Measurements from ENCODE around the gene SPATA6. TPM values are rescaled to one million over a fixed set of nuclear protein-coding genes. Genes with fewer than 3 reads are reported as not detected.

Gene SPATA6
- total and polyA plus RNA-seq, 2 experiments from 2014 or later: 3.4 to 4.5 TPM

DNA sequence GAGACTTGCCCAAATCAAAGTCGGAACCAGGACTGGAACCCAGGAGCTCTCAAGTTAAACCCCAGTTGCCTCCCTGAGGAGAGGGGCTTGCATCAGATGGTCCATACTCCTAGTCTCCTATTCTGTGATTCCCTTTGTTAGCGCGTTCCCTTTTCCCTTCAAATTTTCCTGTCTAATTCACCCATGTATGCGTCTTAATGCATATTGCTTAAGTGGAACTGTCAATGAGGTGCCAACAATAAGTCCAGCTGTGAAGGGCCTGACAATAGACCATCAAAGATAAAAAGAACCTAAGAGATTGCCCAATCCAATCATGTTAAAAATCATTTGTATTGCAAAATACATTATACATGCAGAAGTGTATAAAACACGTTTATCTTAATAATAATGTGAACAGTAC lies 634 bp upstream of the SPATA6 start:
- 79% methylated on average over 5 of the region's 5 CpGs for WGBS (ENCODE audit: low lambda C conversion rate, missing lambda C conversion rate)
- TF ChIP-seq EZH2 (IDR thresholded peaks at IDR 0.05; ENCODE audit: borderline replicate concordance) (no peak), EZH2phosphoT487 (IDR thresholded peaks at IDR 0.05; ENCODE audit: low read depth, severe bottlenecking, unreplicated experiment) (no peak), CTCF (IDR thresholded peaks at IDR 0.05; ENCODE audit: poor library complexity) (no peak)
- Histone ChIP-seq H3K36me3 (replicated peaks; ENCODE audit: insufficient read depth, low read depth) (no peaks in the 10 kb centered on the region), H4K20me1 (ENCODE audit: insufficient read depth, poor library complexity, severe bottlenecking) (no peaks in the 10 kb centered on the region), H3K4me3 (peak overlapping the region; percentile 34), H3K9me2 (replicated peaks; ENCODE audit: insufficient read depth) (no peaks in the 10 kb centered on the region), H3K79me2 (no peaks in the 10 kb centered on the region), H3K27ac (peak overlapping the region; percentile 81), H3K9me3 (ENCODE audit: low read depth) (no peaks in the 10 kb centered on the region), H2AFZ (peak overlapping the region; percentile 87), H3K4me2 (peak overlapping the region; percentile 71), H3K4me1 (ENCODE audit: insufficient read depth) (peaks cover 12% of the 10 kb centered on the region), H3K27me3 (no peaks in the 10 kb centered on the region)
- DNase-seq (ENCODE audit: low spot score): no peak

DNA sequence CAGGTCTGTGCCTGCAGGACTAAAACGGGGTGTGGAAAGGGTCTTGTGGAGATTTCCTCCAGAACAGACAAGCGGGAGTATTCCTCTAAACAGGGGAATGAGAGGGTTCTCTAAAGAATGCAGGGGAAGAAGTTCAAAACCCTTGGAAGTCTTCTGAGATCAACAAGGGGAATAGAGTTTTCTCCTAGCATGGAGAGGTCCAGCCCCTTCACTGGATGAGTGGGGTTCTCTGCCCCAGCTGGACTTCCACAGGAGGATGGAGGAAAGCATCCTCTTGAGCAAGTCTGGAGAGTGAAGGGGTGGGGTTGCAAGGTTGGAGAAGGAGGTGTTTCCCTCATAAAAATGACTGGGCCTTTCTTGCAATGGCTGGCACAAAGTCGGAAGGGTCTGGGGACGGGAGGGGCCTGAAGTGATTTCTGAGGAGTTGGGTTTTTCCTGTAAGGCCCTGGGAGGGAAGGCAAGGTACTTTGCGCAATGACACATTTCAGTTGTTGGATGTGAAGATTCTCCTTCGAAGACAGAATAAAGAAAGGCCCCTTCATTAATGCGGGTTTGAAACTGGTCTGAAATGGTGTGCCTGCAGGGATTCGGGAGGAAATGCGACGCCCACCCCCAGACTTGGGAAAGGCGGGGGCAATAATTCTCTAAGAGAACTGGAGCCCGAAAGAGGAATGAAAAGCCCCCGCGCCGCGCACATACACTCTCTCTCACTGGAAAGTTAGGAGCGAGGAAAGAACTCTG lies 884 bp downstream of the SPATA6 start:
- Histone ChIP-seq H3K36me3 (replicated peaks; ENCODE audit: insufficient read depth, low read depth) (no peaks in the 10 kb centered on the region), H3K4me2 (peak overlapping the region; percentile 81), H3K27me3 (no peaks in the 10 kb centered on the region), H3K9me2 (replicated peaks; ENCODE audit: insufficient read depth) (no peaks in the 10 kb centered on the region), H3K9me3 (ENCODE audit: low read depth) (no peaks in the 10 kb centered on the region), H4K20me1 (ENCODE audit: insufficient read depth, poor library complexity, severe bottlenecking) (no peaks in the 10 kb centered on the region), H2AFZ (peak overlapping the region; percentile 60), H3K4me3 (peak overlapping the region; percentile 47), H3K79me2 (no peaks in the 10 kb centered on the region), H3K27ac (peak overlapping the region; percentile 82), H3K4me1 (ENCODE audit: insufficient read depth) (peaks cover 12% of the 10 kb centered on the region)
- TF ChIP-seq EZH2 (IDR thresholded peaks at IDR 0.05; ENCODE audit: borderline replicate concordance): no peak
- no peak for TF ChIP-seq EZH2phosphoT487 (IDR thresholded peaks at IDR 0.05; ENCODE audit: low read depth, severe bottlenecking, unreplicated experiment)
- TF ChIP-seq CTCF (IDR thresholded peaks at IDR 0.05; ENCODE audit: poor library complexity): no peak
- 19% methylated on average over 17 of the region's 17 CpGs for WGBS (ENCODE audit: low lambda C conversion rate, missing lambda C conversion rate)
- peak; percentile 9 for DNase-seq (ENCODE audit: low spot score)

DNA sequence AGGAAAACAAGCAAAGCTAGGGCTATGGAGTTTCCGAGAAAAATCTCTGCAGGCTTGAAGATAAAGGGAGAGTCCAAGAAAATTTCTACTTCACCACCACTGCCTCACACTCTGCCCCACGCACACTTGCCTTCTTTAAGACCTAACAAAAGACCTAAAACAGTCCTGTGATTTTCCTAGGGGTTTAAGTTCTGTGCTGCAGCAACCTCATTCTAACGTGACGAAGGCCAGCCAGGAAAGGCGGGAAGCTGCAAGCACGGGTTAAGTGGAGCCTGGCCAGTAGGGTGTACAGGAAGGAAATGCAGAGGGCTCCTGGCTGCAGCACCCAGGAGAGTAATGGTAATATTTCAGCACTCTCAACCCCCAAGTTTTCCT lies 1.5 kb downstream of the SPATA6 start:
- Histone ChIP-seq H3K27me3 (no peaks in the 10 kb centered on the region), H3K4me2 (peak overlapping the region; percentile 81), H2AFZ (no peak overlapping the region), H3K79me2 (peaks cover 3% of the 10 kb centered on the region), H3K36me3 (replicated peaks; ENCODE audit: insufficient read depth, low read depth) (no peaks in the 10 kb centered on the region), H4K20me1 (ENCODE audit: insufficient read depth, poor library complexity, severe bottlenecking) (no peaks in the 10 kb centered on the region), H3K9me2 (replicated peaks; ENCODE audit: insufficient read depth) (no peaks in the 10 kb centered on the region), H3K27ac (peak overlapping the region; percentile 82), H3K4me3 (no peak overlapping the region), H3K9me3 (ENCODE audit: low read depth) (no peaks in the 10 kb centered on the region), H3K4me1 (ENCODE audit: insufficient read depth) (peaks cover 12% of the 10 kb centered on the region)
- DNase-seq (ENCODE audit: low spot score): no peak
- 66% methylated on average over 6 of the region's 6 CpGs for whole genome bisulfite sequencing (ENCODE audit: low lambda C conversion rate, missing lambda C conversion rate)
- no peak for TF ChIP-seq CTCF (IDR thresholded peaks at IDR 0.05; ENCODE audit: poor library complexity)
- TF ChIP-seq EZH2phosphoT487 (IDR thresholded peaks at IDR 0.05; ENCODE audit: low read depth, severe bottlenecking, unreplicated experiment): no peak
